ENCODE results near the gene PEX11A. TPM values are rescaled to one million over a fixed set of nuclear protein-coding genes. Genes with fewer than 3 reads are reported as not detected.

PEX11A gene
- total and polyA plus RNA-seq, 2 of the 8 experiments (the other 6 are each of a cell fraction or from before 2014, with no cell fraction given) = 2.9 to 3.0 TPM

- 89% methylated on average over 2 of the region's 2 CpGs; no CpG with 5 or more reads in 1 of the 2 experiments for WGBS, 2 experiments (ENCODE audit: extremely low coverage in 1 of 2, insufficient coverage in 1 of 2, insufficient read length in 1 of 2, insufficient replicate concordance in 2 of 2, low coverage in 1 of 2, low lambda C conversion rate in 2 of 2, missing lambda C conversion rate in 1 of 2)
- H2AK5ac ChIP-seq (ENCODE audit: low read depth, low read length) = no peak overlapping the region
These were observed 24.2 kb upstream of the PEX11A start for GRCh38 chr15:89714775-89715174.

More at GRCh38 chr15:89714775-89715174, 24.2 kb upstream of the PEX11A start:
- CTCF ChIA-PET (ENCODE audit: partially characterized antibody) = no interaction called here
- Histone ChIP-seq H3K4me1 (replicated peaks in 1 of 4; ENCODE audit: control insufficient read depth in 3 of 4, insufficient read depth in 4 of 4, low read length in 3 of 4) (no peaks in the 10 kb centered on the region), H3K14ac (ENCODE audit: insufficient read length) (no peak overlapping the region), H3K18ac (ENCODE audit: extremely low read depth, low read length) (no peak overlapping the region), H4K8ac (ENCODE audit: extremely low read depth, insufficient read depth, low read length) (no peak overlapping the region), H3K9ac (replicated peaks in 1 of 4; ENCODE audit: extremely low read depth in 1 of 4, low read depth in 3 of 4, low read length in 3 of 4) (no peak overlapping the region), H3K36me3 (ENCODE audit: control insufficient read depth in 2 of 4, insufficient read depth in 4 of 4, low read length in 3 of 4) (no peaks in the 10 kb centered on the region), H2BK120ac (replicated peaks; ENCODE audit: low read depth, low read length) (no peak overlapping the region), H4K20me1 (replicated peaks in 1 of 2; ENCODE audit: control insufficient read depth in 1 of 2, insufficient read depth in 2 of 2, low read length in 2 of 2) (no peaks in the 10 kb centered on the region), H3K4me3 (ENCODE audit: extremely low read depth in 1 of 4, insufficient read depth in 2 of 4, low read depth in 3 of 4, low read length in 4 of 4) (no peak overlapping the region), H3K4ac (replicated peaks; ENCODE audit: insufficient read length, low read depth, low read length) (no peak overlapping the region), H3K56ac (replicated peaks; ENCODE audit: insufficient read length, low read depth, low read length) (no peak overlapping the region), H2AFZ (ENCODE audit: low read length) (no peak overlapping the region), H3K27ac (ENCODE audit: low read depth, low read length) (no peak overlapping the region), H3K23me2 (ENCODE audit: low read depth, low read length) (no peaks in the 10 kb centered on the region), H4K5ac (ENCODE audit: insufficient read length, low read depth, low read length) (no peak overlapping the region), H3K4me2 (ENCODE audit: insufficient read depth in 1 of 2, low read depth in 2 of 2, low read length in 2 of 2) (no peak overlapping the region), H3K23ac (ENCODE audit: insufficient read length) (no peak overlapping the region), H2BK5ac (ENCODE audit: low read depth, low read length) (no peak overlapping the region), H3K79me2 (ENCODE audit: control insufficient read depth in 1 of 2, insufficient read depth in 2 of 2, low read length in 2 of 2) (no peaks in the 10 kb centered on the region), H2BK12ac (ENCODE audit: low read depth, low read length) (no peak overlapping the region), H4K91ac (replicated peaks; ENCODE audit: insufficient read length, low read length) (no peak overlapping the region), H3K27me3 (replicated peaks in 1 of 4; ENCODE audit: control insufficient read depth in 3 of 4, extremely low read depth in 1 of 4, insufficient read depth in 3 of 4, low read length in 3 of 4) (no peaks in the 10 kb centered on the region), H2BK15ac (ENCODE audit: low read length) (no peak overlapping the region), H3K79me1 (ENCODE audit: low read depth, low read length) (no peaks in the 10 kb centered on the region), H3K9me3 (ENCODE audit: insufficient read depth in 2 of 2, low read depth in 1 of 2, low read length in 1 of 2) (no peaks in the 10 kb centered on the region), H2BK20ac (ENCODE audit: low read length) (no peak overlapping the region)
- no peak for FAIRE-seq
- TF ChIP-seq TAF1 (IDR thresholded peaks at IDR 0.05; ENCODE audit: low read depth, low read length) = no peak
- TF ChIP-seq KDM5A (IDR thresholded peaks at IDR 0.05; ENCODE audit: low read length) = no peak
- TF ChIP-seq CREB1 (IDR thresholded peaks at IDR 0.05) = no peak
- TF ChIP-seq ASH2L (IDR thresholded peaks at IDR 0.05; ENCODE audit: low read length) = no peak
- no peak for TF ChIP-seq HDAC2 (IDR thresholded peaks at IDR 0.05; ENCODE audit: borderline replicate concordance in 1 of 2, low read depth in 2 of 2, low read length in 2 of 2)
- TF ChIP-seq SP1 (IDR thresholded peaks at IDR 0.05; ENCODE audit: low read depth, low read length) = no peak
- no peak for TF ChIP-seq BCL11A (IDR thresholded peaks at IDR 0.05; ENCODE audit: low read depth in 2 of 2, low read length in 2 of 2)
- no peak for DNase-seq (ENCODE audit: low read depth in 1 of 2, low spot score in 2 of 2)
- POLR2A ChIA-PET (ENCODE audit: partially characterized antibody) = no interaction called here
